Endothelial cell of umbilical vein (primary cell): ENCODE measurements around the gene RNF130.

Experiments used
- CTCF ChIP-seq, 2 donors: IDR thresholded peaks; 1 replicate in 1 of 2; 2 replicates in 1 of 2; pipeline ENCODE4 v1.5.1; 2011; ENCODE audit warnings: low read length in 2 of 2, mild to moderate bottlenecking in 2 of 2, moderate library complexity in 2 of 2, control low read depth in 1 of 2, inconsistent platforms in 1 of 2, low read depth in 1 of 2; ENCODE audit not compliant: insufficient read depth in 1 of 2; ENCODE audit errors: extremely low read depth in 1 of 2
- MAX ChIP-seq: IDR thresholded peaks from 2 replicates; pipeline ENCODE4 v1.6.1; 2011; ENCODE audit not compliant: insufficient read depth, insufficient read length
- MYC ChIP-seq: IDR thresholded peaks from one replicate; pipeline ENCODE4 v1.6.1; 2011; ENCODE audit warnings: mild to moderate bottlenecking, low read depth, low read length
- POLR2A ChIP-seq: IDR thresholded peaks from 2 replicates; pipeline ENCODE4 v1.6.1; 2012; ENCODE audit warnings: low read depth, mild to moderate bottlenecking, control low read depth, low read length

- TF ChIP-seq MYC (no peak), CTCF (IDR thresholded peaks at IDR 0.05; ENCODE audit: extremely low read depth in 1 of 2, insufficient read depth in 1 of 2, low read depth in 1 of 2, low read length in 2 of 2) (no peak), MAX (no peak), POLR2A (no peak)
Observed at GRCh38 chr5:180075703-180076102, 4.1 kb upstream of the RNF130 start.
